Neutrophil (primary cell): ENCODE measurements around the gene FERMT1.

ENCODE experiments used
- H3K27ac ChIP-seq: fragments of 200-600 bp; sonication (generic); 2 replicates; pipeline ENCODE4 v1.5.1; 2016; ENCODE audit warnings: mild to moderate bottlenecking, moderate library complexity
- H3K27me3 ChIP-seq: fragments of 200-600 bp; sonication (generic); 2 replicates; pipeline ENCODE4 v1.6.0; 2016; ENCODE audit warnings: mild to moderate bottlenecking
- H3K36me3 ChIP-seq: fragments of 200-600 bp; sonication (generic); 2 replicates; pipeline ENCODE4 v1.5.1; 2017
- H3K4me1 ChIP-seq, 2 experiments: fragments of 200-600 bp in 1 of 2; sonication (generic) in 1 of 2; 1 replicate in 1 of 2; 2 replicates in 1 of 2; pipeline versions ENCODE4 v1.5.1 to v1.6.1; 2013 to 2016; ENCODE audit warnings: low read depth in 1 of 2, low read length in 1 of 2, mild to moderate bottlenecking in 1 of 2, moderate library complexity in 1 of 2; ENCODE audit not compliant: control insufficient read depth in 1 of 2, insufficient read depth in 1 of 2
- H3K4me3 ChIP-seq, 2 experiments: fragments of 200-600 bp in 1 of 2; sonication (generic) in 1 of 2; 1 replicate in 1 of 2; 2 replicates in 1 of 2; pipeline ENCODE4 v1.5.1; 2013 to 2016; ENCODE audit warnings: low read depth in 1 of 2, low read length in 1 of 2, mild to moderate bottlenecking in 1 of 2, moderate library complexity in 1 of 2
- H3K9me3 ChIP-seq: fragments of 200-600 bp; sonication (generic); 2 replicates; pipeline ENCODE4 v1.5.1; 2016
- TF ChIP-seq, protein P1 (sequence below): fragments of 200-600 bp; sonication (generic); IDR thresholded peaks from 2 replicates; pipeline ENCODE4 v1.5.1; 2016; ENCODE audit warnings: antibody characterized with exemption

FERMT1 gene

DNA sequence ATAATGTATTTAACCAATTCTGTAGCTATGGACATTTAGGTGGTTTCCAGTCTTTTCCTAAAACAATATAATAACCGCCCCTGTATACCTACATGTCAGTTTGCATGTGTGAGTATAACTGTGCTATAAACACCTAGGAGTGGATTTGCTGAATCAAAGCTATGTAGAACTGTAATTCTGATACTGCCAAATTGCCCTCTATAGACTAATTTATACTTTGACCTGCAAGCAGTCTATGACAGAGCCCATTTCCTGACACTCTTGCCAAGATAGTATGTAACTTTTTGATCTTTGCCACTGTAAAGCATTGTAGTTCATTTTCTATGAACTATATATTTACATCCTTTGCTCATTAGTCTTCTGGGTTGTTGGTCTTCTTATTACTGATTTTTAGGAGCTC, 19.5 kb downstream of the FERMT1 start:
- H3K27me3 ChIP-seq: no peaks in the 10 kb centered on the region

DNA sequence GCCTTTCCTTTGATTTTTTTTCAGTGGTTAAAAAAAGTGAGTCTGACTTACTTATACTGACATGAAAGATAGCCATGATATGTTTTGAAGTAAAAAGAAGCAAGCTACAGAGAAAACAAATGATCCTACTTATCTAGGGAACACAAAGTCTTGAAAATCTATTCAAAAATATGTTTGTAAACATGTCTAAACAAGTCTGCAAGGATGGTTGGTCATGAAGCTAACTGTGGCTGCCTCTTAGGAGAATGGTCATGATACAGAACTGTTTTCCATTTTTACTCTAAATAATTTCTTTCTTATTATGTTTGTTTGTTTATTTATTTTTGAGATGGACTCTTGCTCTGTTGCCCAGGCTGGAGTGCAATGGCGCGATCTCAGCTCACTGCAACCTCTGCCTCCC, 21.5 kb downstream of the FERMT1 start:
- Histone ChIP-seq H3K27ac (no peak overlapping the region), H3K27me3 (no peaks in the 10 kb centered on the region), H3K4me3 (no peak overlapping the region), H3K9me3 (no peaks in the 10 kb centered on the region), H3K4me1 (peaks cover 0 to 5% of the 10 kb centered on the region in 2 experiments), H3K36me3 (no peaks in the 10 kb centered on the region)
- TF ChIP-seq, protein P1, sequence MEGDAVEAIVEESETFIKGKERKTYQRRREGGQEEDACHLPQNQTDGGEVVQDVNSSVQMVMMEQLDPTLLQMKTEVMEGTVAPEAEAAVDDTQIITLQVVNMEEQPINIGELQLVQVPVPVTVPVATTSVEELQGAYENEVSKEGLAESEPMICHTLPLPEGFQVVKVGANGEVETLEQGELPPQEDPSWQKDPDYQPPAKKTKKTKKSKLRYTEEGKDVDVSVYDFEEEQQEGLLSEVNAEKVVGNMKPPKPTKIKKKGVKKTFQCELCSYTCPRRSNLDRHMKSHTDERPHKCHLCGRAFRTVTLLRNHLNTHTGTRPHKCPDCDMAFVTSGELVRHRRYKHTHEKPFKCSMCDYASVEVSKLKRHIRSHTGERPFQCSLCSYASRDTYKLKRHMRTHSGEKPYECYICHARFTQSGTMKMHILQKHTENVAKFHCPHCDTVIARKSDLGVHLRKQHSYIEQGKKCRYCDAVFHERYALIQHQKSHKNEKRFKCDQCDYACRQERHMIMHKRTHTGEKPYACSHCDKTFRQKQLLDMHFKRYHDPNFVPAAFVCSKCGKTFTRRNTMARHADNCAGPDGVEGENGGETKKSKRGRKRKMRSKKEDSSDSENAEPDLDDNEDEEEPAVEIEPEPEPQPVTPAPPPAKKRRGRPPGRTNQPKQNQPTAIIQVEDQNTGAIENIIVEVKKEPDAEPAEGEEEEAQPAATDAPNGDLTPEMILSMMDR: no peak

More for the DNA sequence above, 19.5 kb downstream of the FERMT1 start:
- H3K27ac ChIP-seq: no peak overlapping the region
- H3K4me1 ChIP-seq: peaks cover 0 to 5% of the 10 kb centered on the region in 2 experiments
- H3K4me3 ChIP-seq: no peak overlapping the region
- no peaks in the 10 kb centered on the region for H3K9me3 ChIP-seq
- no peaks in the 10 kb centered on the region for H3K36me3 ChIP-seq
- TF ChIP-seq, protein P1: no peak

DNA sequence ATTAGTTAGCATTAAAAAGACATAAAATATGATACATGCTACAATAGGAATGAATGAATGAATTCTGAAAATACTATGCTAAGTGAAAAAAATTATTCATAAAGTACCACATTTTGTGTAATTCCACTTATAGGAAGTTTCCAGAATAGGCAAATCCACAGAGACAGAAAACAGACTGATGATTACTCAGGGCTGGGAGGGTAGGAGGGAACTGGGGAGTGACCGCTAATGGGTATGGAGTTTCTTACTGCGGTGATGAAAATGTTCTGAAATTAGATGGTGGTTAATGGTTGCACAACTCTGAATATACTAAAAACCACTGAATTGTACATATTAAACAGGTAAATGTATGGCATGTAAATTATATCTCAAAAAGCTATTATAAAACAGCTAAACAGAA, 22.6 kb downstream of the FERMT1 start:
- Histone ChIP-seq H3K27ac (no peak overlapping the region), H3K36me3 (no peaks in the 10 kb centered on the region), H3K27me3 (no peaks in the 10 kb centered on the region), H3K4me3 (no peak overlapping the region), H3K4me1 (peaks cover 0 to 5% of the 10 kb centered on the region in 2 experiments), H3K9me3 (no peaks in the 10 kb centered on the region)
- TF ChIP-seq, protein P1: no peak

DNA sequence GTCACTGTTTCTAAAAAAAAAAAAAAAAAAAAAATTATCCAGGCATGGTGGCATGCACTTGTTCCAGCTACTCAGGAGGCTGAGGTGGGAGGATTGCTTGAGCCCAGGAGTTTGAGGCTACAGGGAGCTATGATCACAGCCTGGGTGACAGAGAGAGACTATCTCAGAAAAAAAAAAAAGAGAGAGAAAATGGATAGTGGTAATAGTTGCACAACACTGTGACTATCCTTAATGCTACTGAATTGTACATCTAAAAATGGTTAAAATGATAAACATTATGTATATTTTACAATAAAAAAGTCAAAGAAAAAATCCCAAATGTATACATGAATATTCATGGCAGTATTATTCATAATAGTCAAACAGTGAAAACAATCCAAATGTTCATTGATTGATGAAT, 23.0 kb downstream of the FERMT1 start:
- Histone ChIP-seq H3K27ac (no peak overlapping the region), H3K4me3 (no peak overlapping the region), H3K27me3 (no peaks in the 10 kb centered on the region), H3K36me3 (no peaks in the 10 kb centered on the region), H3K4me1 (peaks cover 0 to 5% of the 10 kb centered on the region in 2 experiments), H3K9me3 (no peaks in the 10 kb centered on the region)
- TF ChIP-seq, protein P1: no peak

DNA sequence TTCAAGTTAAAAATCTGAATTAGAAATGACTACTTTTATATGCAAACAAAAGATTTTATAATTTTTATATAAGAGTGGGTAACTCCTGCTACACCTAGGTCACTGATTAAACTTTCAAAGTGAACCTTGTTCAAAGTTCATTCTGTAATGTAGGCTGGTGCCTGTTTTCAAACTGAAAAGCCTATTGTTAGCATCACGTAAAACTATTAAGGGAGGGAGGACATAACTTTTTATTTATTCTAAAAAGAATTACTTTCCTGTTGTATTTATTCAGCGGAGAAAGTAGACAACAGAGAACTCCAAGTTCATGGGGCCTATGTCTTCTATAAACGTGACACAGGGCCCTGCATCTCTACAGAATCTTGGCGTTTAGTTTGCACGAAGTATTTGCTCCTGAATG, 27.4 kb downstream of the FERMT1 start:
- Histone ChIP-seq H3K27me3 (no peaks in the 10 kb centered on the region), H3K36me3 (no peaks in the 10 kb centered on the region), H3K9me3 (no peaks in the 10 kb centered on the region), H3K4me1 (peaks cover 0 to 4% of the 10 kb centered on the region in 2 experiments), H3K27ac (no peak overlapping the region), H3K4me3 (no peak overlapping the region)
- TF ChIP-seq, protein P1: no peak

DNA sequence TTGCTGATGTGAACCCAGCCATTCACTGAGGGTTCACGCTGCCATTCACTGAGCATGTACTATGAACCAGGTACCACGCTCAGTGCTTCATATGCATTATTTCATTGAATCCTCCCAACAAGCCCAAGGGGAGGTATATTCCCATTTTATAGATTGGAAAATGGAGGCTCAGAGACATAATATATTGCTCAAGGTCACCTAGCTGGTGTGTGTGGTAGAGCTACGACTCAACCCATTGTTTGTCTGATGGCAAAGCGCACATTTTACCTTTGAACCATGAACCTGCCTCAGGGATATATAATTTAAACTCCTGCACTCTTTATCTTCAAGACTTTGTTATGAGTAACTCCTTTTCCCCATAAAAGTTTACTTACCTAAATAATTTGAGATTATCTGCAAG, 28.3 kb downstream of the FERMT1 start:
- Histone ChIP-seq H3K36me3 (no peaks in the 10 kb centered on the region), H3K27ac (no peak overlapping the region), H3K4me3 (no peak overlapping the region), H3K9me3 (no peaks in the 10 kb centered on the region), H3K4me1 (no peaks in the 10 kb centered on the region), H3K27me3 (no peaks in the 10 kb centered on the region)
- TF ChIP-seq, protein P1: no peak
